GM23248 (cell line): ENCODE results near the gene HES3.

Experiments
- EZH2 ChIP-seq: fragments of 200-600 bp; sonication (generic); IDR thresholded peaks from 2 replicates; pipeline ENCODE4 v1.6.1; 2018; ENCODE audit warnings: antibody characterized with exemption, mild to moderate bottlenecking; ENCODE audit not compliant: insufficient read depth, poor library complexity, severe bottlenecking
- EZH2phosphoT487 ChIP-seq: fragments of 200-600 bp; sonication (generic); IDR thresholded peaks from 2 replicates; pipeline ENCODE4 v1.6.1; 2018; ENCODE audit warnings: antibody characterized with exemption, moderate library complexity, mild to moderate bottlenecking, low read depth; ENCODE audit not compliant: insufficient read depth

DNA sequence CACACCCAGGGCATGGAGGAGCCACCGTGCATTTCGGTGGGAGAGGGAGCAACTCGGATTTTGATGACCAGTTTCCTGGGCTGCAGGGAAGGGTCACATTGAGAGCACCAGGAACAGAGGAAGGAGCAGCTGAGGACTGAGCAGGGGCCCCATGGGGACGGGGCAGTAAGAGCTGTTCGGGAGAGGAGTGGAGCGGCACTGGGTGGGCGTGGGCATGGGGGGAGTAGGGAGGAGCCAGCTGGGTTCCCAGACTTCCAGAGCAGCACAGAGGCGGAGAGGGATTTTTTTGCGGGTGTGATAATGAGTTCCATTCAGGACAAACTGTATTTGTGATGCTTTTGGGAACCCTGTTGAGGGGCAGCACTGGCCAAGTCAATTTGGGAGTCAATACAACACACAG, 34.3 kb downstream of the HES3 start:
- TF ChIP-seq EZH2phosphoT487: no peak
- no peak for TF ChIP-seq EZH2
